Fibroblast of pulmonary artery (primary cell): ENCODE results near the gene LRMDA.

ENCODE experiments used
- DNase-seq: peaks from one replicate; pipeline ENCODE4 v3.0.0-alpha.2; 2010; ENCODE audit warnings: low read depth
- H3K4me3 ChIP-seq: replicated peaks from 2 replicates; pipeline ENCODE4 v1.5.1; 2011; ENCODE audit warnings: low read depth, mild to moderate bottlenecking, control low read depth, low read length, moderate library complexity
- CTCF ChIP-seq: IDR thresholded peaks from 2 replicates; pipeline ENCODE4 v1.5.1; 2011; ENCODE audit warnings: mild to moderate bottlenecking, control low read depth, low read length, inconsistent platforms; ENCODE audit errors: missing control alignments

The LRMDA gene

GRCh38 chr10:76291885-76292284 is 860.5 kb downstream of the LRMDA start:
- no peak for DNase-seq
- TF ChIP-seq CTCF = no peak
- H3K4me3 ChIP-seq = no peak overlapping the region

- TF ChIP-seq CTCF = no peak
- no peak overlapping the region for H3K4me3 ChIP-seq
- no peak for DNase-seq
Measured at GRCh38 chr10:76296957-76297356, 865.5 kb downstream of the LRMDA start.

GRCh38 chr10:76297358-76297757 is 865.9 kb downstream of the LRMDA start:
- TF ChIP-seq CTCF = no peak
- H3K4me3 ChIP-seq = no peak overlapping the region
- no peak for DNase-seq

- no peak overlapping the region for H3K4me3 ChIP-seq
- DNase-seq = no peak
- TF ChIP-seq CTCF = no peak
Measured at GRCh38 chr10:76297780-76298281, 866.4 kb downstream of the LRMDA start.

GRCh38 chr10:76298329-76298728 is 866.9 kb downstream of the LRMDA start:
- no peak for TF ChIP-seq CTCF
- DNase-seq = no peak
- H3K4me3 ChIP-seq = no peak overlapping the region

- no peak for DNase-seq
- TF ChIP-seq CTCF = no peak
Measured at GRCh38 chr10:76299501-76299900, 868.1 kb downstream of the LRMDA start.

GRCh38 chr10:76301211-76301610 is 869.8 kb downstream of the LRMDA start:
- TF ChIP-seq CTCF = no peak
- no peak for DNase-seq
- no peak overlapping the region for H3K4me3 ChIP-seq

More at GRCh38 chr10:76299501-76299900, 868.1 kb downstream of the LRMDA start:
- no peak overlapping the region for H3K4me3 ChIP-seq
